Ecto neural progenitor cell (in vitro differentiated cells): ENCODE measurements around the gene EGR4.

Experiments
- DNase-seq: peaks from one replicate; pipeline ENCODE4 v3.0.0-alpha.2; 2018; ENCODE audit warnings: low spot score

Gene EGR4

GRCh38 chr2:73290049-73290839 lies 3.1 kb downstream of the EGR4 start:
- no peak for DNase-seq

DNA sequence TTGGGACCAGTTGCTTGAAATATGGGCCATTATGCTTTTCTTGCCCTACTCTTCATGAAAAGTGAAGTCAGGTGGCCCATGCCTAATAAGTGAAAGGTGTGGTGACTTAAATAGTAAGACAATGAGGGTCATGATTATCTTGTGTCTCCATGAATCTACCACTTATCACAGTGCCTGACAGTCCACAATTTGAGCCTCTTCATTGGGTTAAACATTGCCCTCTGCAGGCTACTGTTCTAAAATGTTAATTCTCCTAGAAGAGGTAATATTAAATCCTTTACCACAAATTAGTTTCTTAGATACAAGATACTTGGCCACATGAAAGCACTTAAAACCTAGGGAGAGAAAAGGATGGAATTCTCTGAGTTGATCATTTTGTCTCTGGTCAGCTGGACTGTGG lies 4.0 kb downstream of the EGR4 start:
- no peak for DNase-seq

- no peak for DNase-seq
Measured at GRCh38 chr2:73286134-73286655, 7.2 kb downstream of the EGR4 start.

- no peak for DNase-seq
Measured at GRCh38 chr2:73285159-73285739, 8.1 kb downstream of the EGR4 start.

DNA sequence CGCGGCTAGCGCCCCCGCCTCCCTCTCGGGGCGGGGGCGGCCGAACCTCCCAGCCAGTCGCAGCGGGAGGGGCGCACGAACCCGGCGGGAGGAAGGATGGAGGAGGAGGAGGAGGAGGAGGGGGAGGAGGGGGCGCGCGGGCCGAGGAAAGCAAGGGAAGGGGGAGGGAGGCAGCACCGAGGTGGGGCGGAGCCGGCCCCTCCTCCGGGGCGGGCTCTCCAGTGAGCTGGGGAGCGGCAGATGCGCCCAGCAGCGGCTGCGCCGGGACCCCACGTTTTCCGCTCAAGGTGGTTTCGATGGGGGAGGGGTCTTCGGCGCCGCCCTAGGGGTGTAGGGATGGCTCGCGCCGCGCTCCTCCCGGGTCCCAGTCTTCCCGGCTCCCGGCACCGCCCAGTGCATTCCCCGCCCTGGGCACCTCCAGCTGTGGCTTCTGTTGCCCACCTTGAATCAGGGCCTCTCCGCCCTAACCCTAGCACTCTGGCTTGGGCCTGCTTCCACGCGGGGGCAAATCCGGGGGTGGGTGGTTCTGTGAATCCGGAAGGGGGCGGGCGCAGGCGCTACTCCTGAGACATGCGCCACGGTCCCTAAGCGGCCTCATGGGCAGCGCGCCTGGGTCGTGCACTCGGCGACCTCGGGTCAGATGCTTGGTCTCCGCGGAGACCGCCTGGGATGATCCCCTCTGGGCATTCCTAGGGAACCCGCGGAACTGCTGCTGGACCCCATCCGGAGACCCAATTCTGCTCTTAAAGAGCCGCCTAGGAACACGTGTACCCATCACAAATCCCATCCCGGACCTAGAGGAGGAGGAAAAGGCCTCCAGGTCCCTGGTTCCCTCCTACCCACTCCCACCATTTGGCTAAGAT lies 8.8 kb downstream of the EGR4 start, which contains the start of gene FBXO41:
Gene FBXO41, minus strand, starts transcription at position 183 of the 863 bp plus-strand sequence. CDS start 14,848 bp downstream, outside the sequence.
- peak; percentile 75 for DNase-seq

DNA sequence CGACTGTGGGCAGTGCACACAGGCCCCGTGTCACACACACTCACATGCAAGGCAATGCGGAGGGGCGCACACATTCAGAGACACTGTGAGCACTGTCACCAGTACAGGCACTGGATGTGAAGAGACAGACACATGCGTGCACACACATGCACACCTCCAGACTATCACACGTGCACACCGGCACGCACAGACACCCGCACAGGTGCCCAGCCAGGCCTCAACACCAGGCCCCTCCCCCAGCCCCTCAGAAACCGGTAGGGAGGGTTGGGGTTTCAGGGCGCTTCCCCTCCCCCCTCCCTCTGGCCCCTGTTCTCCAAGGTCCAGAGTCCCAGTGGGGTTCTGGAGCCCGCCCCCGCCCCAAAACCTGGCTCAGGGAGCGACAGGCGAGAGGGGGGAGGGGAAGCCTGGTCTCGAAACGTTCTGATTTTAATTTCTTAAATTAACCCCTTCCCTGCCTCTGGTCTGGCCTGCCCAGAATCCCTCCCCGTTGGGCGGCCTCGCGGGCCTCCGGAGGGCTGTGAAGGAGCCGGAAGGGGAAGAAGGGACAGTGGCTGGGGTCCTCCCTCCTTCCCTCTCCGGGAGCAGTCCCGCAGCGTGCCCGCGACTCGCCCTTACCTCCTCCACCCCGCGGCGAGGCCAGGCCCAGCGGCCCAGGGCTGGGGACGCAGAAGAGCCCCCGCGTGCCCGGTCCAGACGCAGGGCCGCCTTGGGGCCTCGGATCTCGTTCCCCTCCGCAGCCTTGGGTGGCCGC lies 9.6 kb downstream of the EGR4 start:
- DNase-seq = no peak

DNA sequence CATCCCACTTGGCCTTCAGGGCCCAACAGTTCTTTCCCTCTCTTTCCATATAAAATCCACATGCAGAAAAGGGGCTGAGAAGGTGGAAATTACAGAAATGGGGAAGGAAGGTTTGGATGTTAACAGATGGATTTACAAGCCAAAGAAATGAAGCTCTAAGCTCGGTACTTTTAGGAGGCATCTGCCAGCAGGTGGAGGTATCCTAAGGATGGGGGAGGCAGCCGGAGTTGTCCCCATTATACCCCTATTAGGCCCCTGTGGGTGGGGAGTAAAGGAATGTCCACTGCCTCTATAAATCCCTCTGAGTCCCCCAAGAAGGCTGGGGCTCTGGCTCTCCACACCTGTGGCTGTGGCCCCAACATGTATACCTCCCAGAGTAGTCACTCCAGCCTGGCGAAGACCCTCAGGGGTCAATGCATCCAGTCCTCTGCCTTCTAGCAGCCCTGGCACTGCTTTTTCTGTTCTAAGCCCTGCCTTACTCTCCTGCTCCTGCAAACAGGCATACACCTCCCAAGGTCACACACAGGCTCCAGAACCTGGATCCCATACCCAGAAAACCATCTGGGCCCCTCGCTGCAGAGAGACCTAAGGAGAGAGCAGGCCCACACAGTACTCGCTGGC lies 10.3 kb downstream of the EGR4 start:
- DNase-seq = no peak

- no peak for DNase-seq
Measured at GRCh38 chr2:73281244-73281643, 12.1 kb downstream of the EGR4 start.

DNA sequence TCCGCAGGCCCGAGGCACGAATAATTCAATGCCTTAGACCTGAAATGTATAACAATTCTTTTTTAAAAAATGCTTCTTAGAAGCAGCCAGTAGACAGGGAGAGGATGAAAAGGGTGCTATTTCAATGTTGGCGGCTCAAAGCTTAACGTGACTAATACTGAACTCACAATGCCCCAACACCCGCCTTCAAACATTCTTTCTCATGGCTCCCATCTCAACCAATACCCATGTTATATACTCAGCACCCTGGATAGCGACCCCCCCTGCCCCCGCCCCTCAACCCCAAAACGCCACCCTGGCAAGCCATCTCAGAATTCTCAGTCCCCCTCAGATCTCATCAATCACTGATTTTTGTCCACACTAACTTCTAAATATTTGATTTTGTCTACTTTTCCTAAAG lies 13.5 kb downstream of the EGR4 start:
- DNase-seq = no peak

GRCh38 chr2:73272270-73272669 lies 21.1 kb downstream of the EGR4 start:
- DNase-seq = peak; percentile 58

GRCh38 chr2:73269686-73270465 lies 23.5 kb downstream of the EGR4 start:
- DNase-seq = no peak

- DNase-seq = peak; percentile 75
Measured at GRCh38 chr2:73268830-73269685, 24.3 kb downstream of the EGR4 start.

DNA sequence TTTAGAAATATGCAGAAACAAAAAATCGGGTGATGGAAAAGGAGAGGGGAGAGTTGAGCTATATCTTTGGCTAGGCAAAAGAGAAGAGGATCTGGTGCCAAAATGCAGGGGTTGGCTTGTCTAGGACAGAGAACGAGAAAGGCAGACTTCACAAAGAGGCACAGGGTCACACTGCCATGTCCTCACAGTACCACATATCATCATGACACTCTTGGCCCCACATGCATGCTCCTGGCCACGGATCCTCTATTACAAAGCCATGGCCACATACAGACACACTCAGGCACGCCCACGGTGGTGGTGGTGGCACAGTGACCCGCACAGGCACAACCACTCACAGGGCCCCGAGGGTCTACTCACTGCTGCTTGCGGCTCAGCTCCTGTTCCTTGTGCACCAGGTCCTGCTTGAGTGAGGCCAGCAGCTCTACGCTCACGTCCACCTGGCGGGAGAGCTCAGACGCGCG lies 24.9 kb downstream of the EGR4 start:
- DNase-seq = no peak

DNA sequence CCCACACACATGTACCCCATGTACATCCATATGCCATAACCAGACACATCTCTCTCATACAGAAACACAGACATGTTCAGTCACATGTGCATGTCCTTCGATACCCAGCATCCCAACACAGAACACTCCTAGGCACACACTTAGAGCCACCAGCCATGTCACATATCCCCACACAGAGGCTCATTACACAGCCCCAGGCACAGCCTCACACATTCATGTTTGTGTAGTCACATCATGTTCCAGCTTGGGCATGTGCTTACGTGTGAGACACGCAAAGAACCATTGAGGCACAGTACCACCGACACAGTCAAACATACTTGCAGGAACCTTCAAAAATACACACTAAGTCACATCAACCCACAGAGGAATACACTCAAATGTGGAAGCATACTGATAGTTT lies 26.3 kb downstream of the EGR4 start:
- no peak for DNase-seq

DNA sequence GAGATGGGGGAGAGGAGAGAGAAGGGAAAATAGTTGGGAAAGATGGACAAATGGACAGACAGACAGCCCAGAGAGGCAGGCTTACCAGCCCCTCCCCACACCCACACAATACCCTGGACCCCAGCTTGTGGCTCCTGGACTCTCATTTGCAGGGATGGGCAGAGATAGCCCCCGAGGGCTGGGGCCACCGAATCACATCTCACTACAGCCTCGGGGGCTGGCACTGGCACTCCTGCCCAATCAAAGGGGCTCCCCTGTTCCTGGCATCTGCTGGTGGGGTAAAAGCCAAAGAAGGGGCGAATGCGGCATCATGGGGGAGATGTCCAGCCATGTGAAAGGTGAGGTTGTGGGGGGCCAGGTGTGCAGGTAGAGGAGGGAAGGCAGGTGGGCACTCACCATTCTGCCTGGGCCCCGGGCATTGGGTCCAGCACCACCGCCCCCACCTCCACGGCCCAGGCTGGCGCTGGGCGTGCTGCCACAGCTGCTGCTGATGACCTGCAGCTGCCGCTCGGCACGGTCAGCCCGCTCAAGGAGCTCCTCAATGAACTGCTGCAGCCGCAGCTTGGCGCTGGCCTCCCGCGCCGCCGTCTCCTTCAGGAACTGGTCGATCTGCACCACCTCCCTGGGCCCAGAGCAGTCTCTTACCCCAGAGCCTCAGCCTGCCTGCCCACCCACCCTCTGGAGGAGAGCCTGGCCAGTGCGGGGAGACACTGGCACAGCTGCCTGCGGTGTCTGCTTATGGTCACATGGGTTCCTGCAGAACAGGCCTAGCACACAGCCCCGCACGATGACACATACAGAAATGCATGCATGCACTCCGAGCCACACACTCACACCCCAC lies 27.1 kb downstream of the EGR4 start:
- peak; percentile 38 for DNase-seq

DNA sequence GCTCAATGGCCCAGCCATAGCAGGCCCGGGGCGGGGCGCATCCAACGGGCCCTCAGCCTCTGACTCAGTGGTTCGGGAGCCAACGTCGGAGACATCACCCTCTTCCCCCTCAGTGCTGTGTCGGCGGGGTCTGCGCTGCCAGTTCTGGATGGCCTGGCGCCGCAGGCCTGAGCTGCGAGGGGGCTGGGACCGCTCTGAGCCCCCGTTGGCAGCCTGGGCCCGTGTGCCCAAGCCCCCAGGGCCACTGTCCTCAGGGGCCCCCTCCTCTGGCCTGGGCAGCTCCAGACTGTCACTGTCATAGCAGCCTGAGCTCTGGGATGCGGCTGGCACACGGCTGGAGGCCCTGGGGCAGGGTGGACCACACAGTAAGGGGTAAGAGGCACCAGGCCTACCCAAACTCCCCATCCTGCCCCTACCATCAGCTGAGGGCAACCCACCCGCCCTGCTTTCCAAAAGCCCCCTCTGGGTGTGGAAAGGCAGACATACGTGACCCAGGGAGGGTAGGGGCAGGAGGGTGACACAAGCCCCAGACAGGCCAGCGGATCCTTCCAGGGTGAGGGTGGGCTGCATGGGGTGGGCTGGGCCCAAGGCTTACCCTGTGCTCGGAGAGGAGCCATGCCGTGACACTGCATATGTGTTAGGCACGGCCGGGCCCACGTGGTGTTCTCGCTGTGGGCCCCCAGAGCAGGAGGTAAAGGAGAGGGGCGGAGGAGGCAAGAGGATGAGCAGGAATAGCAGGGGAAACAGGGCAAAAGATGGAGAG lies 27.9 kb downstream of the EGR4 start:
- peak; percentile 30 for DNase-seq

DNA sequence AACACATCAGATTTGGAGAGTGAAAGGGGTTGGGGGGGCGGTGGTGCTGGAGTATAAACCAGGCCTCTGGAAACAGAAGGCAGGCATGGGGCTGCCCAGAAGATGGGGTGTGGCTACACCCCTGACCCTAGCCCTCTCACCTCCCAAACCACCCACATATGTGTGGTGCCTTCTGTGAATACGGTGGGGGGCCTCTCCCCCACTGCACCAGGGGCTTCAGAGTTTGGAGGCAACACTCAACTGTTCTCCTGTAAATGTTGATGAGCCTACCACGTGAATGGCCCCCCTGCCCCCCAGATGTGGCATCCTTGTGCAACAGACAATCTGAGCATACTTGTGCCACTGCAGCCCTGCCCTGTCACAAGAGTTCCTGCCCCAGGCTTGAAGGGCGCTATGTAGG lies 28.6 kb downstream of the EGR4 start:
- no peak for DNase-seq

DNA sequence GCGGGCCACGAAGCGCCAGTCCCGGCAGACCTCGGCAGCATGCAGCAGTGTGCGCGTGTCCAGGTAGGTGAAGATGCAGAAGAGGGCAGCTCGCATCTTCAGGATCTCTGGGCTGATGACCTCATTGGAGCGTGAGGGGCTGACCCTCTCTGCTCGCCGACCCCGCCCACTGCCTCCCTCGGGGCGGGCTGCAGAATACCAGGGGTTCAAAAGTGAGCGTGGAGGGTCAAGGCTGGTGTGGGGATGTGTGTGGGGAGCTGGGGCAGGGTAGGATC lies 29.1 kb downstream of the EGR4 start:
- peak; percentile 35 for DNase-seq
